HCT116 (cell line): ENCODE measurements around the gene ETAA1. TPM values are rescaled to one million over a fixed set of nuclear protein-coding genes. Genes with fewer than 3 reads are reported as not detected.

Source experiments
- ATAC-seq: fragments of 200-7000 bp; cut with Tn5 transposase; 2 replicates; pipeline ENCODE4 v1.9.1; 2020; ENCODE audit warnings: mild to moderate bottlenecking, moderate library complexity
- BruUV-seq: library from RNA; stranded (reverse); fragments of 400-500 nt; replicated peaks from 2 replicates; lab custom pipeline; 2021; lab: Mats Ljungman, UMichigan
- CTCF ChIA-PET: fragments of 300-600 bp; sonication (Branson Sonifier 250); formaldehyde crosslinking; loops from one replicate; lab custom pipeline; 2021; ENCODE audit warnings: antibody characterized with exemption; lab: Charles Lee
- POLR2A ChIA-PET: fragments of 300-600, 350-600 bp; sonication (Branson Sonifier 250); formaldehyde crosslinking; loops from one replicate; lab custom pipeline; 2021; ENCODE audit warnings: antibody characterized with exemption; lab: Charles Lee
- RAD21 ChIA-PET, 2 experiments: fragments of 300-600 bp; sonication (Branson Sonifier 250); formaldehyde crosslinking; loops; one replicate each; lab custom pipeline; 2023; ENCODE audit warnings: low total read pairs in 2 of 2; ENCODE audit not compliant: uncharacterized antibody in 2 of 2, unreplicated experiment in 2 of 2, low non-redundant PET in 1 of 2; lab: Charles Lee
- DNase-seq: peaks from one replicate; pipeline ENCODE4 v3.0.0-alpha.2; 2010; ENCODE audit warnings: low read depth, low spot score
- H2AFZ ChIP-seq: fragments of 200-600 bp; shearing (Covaris generic), sonication (generic); 2 replicates; pipeline ENCODE4 v1.6.1; 2017; ENCODE audit warnings: low read depth, mixed run types, mixed read lengths, antibody characterized with exemption, low read length; ENCODE audit not compliant: poor library complexity, severe bottlenecking
- H3K27ac ChIP-seq: 2 replicates; pipeline ENCODE4 v1.5.1; 2012; ENCODE audit warnings: low read depth, low read length
- H3K27me3 ChIP-seq: fragments of 200-600 bp; sonication (generic); 2 replicates; pipeline ENCODE4 v1.6.1; 2016; ENCODE audit warnings: mixed run types, low read length, mixed read lengths; ENCODE audit not compliant: insufficient read depth
- H3K36me3 ChIP-seq, 2 experiments: fragments of 200-500 bp in 1 of 2; fragments of 200-600 bp in 1 of 2; sonication (Bioruptor generic) in 1 of 2; sonication (generic) in 1 of 2; 2 replicates each; pipeline versions ENCODE4 v1.5.1 to v1.6.1; 2014 to 2016; ENCODE audit warnings: low read length in 2 of 2, inconsistent platforms in 1 of 2, mixed read lengths in 1 of 2, mixed run types in 1 of 2; ENCODE audit not compliant: insufficient read depth in 2 of 2, control insufficient read depth in 1 of 2
- H3K4me1 ChIP-seq, 2 experiments: fragments of 200-600 bp in 1 of 2; sonication (generic) in 1 of 2; 2 replicates each; pipeline versions ENCODE4 v1.5.1 to v1.6.1; 2012 to 2017; ENCODE audit warnings: low read length in 2 of 2, inconsistent platforms in 1 of 2, mild to moderate bottlenecking in 1 of 2, mixed read lengths in 1 of 2, mixed run types in 1 of 2, moderate library complexity in 1 of 2; ENCODE audit not compliant: insufficient read depth in 2 of 2, control insufficient read depth in 1 of 2
- H3K4me2 ChIP-seq: fragments of 200-600 bp; sonication (generic); 2 replicates; pipeline ENCODE4 v1.6.1; 2017; ENCODE audit warnings: mixed run types, low read length, mixed read lengths
- H3K4me3 ChIP-seq, 2 experiments: fragments of 200-600 bp in 1 of 2; sonication (generic) in 1 of 2; replicated peaks in 1 of 2; 2 replicates each; pipeline ENCODE4 v1.5.1; 2011 to 2016; ENCODE audit warnings: low read length in 2 of 2, control low read depth in 1 of 2, low read depth in 1 of 2, mild to moderate bottlenecking in 1 of 2, mixed read lengths in 1 of 2, mixed run types in 1 of 2
- H3K79me2 ChIP-seq: fragments of 200-600 bp; sonication (generic); 2 replicates; pipeline ENCODE4 v1.6.1; 2017; ENCODE audit warnings: mild to moderate bottlenecking, mixed run types, low read length, moderate library complexity, mixed read lengths; ENCODE audit not compliant: insufficient read depth
- H3K9ac ChIP-seq: fragments of 200-600 bp; sonication (generic); 2 replicates; pipeline ENCODE4 v1.6.1; 2016; ENCODE audit warnings: low read length, mixed read lengths
- H3K9me2 ChIP-seq: fragments of 200-600 bp; sonication (generic), shearing (Covaris generic); 2 replicates; pipeline ENCODE4 v1.6.1; 2017; ENCODE audit warnings: mixed run types, mild to moderate bottlenecking, moderate library complexity; ENCODE audit not compliant: insufficient read depth
- H3K9me3 ChIP-seq, 2 experiments: fragments of 200-500 bp in 1 of 2; fragments of 200-600 bp in 1 of 2; sonication (Bioruptor generic) in 1 of 2; sonication (generic) in 1 of 2; 2 replicates each; pipeline ENCODE4 v1.6.1; 2014 to 2017; ENCODE audit warnings: low read length in 2 of 2, mixed read lengths in 2 of 2, inconsistent platforms in 1 of 2, low read depth in 1 of 2, mild to moderate bottlenecking in 1 of 2, mixed run types in 1 of 2, moderate library complexity in 1 of 2; ENCODE audit not compliant: control insufficient read depth in 1 of 2, insufficient read depth in 1 of 2
- H4K20me1 ChIP-seq: fragments of 200-600 bp; sonication (generic), shearing (Covaris generic); 2 replicates; pipeline ENCODE4 v1.6.1; 2017; ENCODE audit warnings: mixed run types, mild to moderate bottlenecking, moderate library complexity; ENCODE audit not compliant: insufficient read depth
- CBX3 ChIP-seq: IDR thresholded peaks from 2 replicates; pipeline ENCODE4 v1.6.1; 2012; ENCODE audit warnings: low read depth
- CEBPB ChIP-seq: IDR thresholded peaks from 2 replicates; pipeline ENCODE4 v1.6.1; 2012; ENCODE audit warnings: low read depth
- EGR1 ChIP-seq: IDR thresholded peaks from 2 replicates; pipeline ENCODE4 v1.6.1; 2012; ENCODE audit warnings: low read depth
- ELF1 ChIP-seq: IDR thresholded peaks from 2 replicates; pipeline ENCODE4 v1.6.1; 2012; ENCODE audit warnings: low read depth, borderline replicate concordance
- EZH2 ChIP-seq: fragments of 200-600 bp; sonication (generic); IDR thresholded peaks from 2 replicates; pipeline ENCODE4 v1.6.1; 2017; ENCODE audit warnings: antibody characterized with exemption, mixed run types
- EZH2phosphoT487 ChIP-seq: fragments of 200-600 bp; IDR thresholded peaks from 2 replicates; pipeline ENCODE4 v1.6.1; 2018; ENCODE audit warnings: antibody characterized with exemption, borderline replicate concordance
- FOSL1 ChIP-seq: IDR thresholded peaks from 2 replicates; pipeline ENCODE4 v1.6.1; 2012; ENCODE audit warnings: low read depth
- JUND ChIP-seq: IDR thresholded peaks from 2 replicates; pipeline ENCODE4 v1.6.1; 2012
- POLR2A ChIP-seq: IDR thresholded peaks from 2 replicates; pipeline ENCODE4 v1.7.0; 2011; ENCODE audit warnings: borderline replicate concordance; ENCODE audit not compliant: insufficient read depth, insufficient read length; ENCODE audit errors: extremely low read depth
- POLR2AphosphoS5 ChIP-seq: IDR thresholded peaks from 2 replicates; pipeline ENCODE4 v1.6.1; 2011; ENCODE audit warnings: mild to moderate bottlenecking, low read depth, low read length, moderate library complexity
- SRF ChIP-seq: IDR thresholded peaks from 2 replicates; pipeline ENCODE4 v1.6.1; 2012; ENCODE audit warnings: low read depth
- ZFX ChIP-seq: fragments of 450-650 bp; IDR thresholded peaks from 2 replicates; pipeline ENCODE4 v1.6.1; 2017
- intact Hi-C: fragments of 100-400 bp; cut with micrococcal nuclease; formaldehyde crosslinking; loops from 2 replicates; pipeline ENCODE4 v1.10.0; 2022
- total RNA-seq: library from RNA; stranded (reverse); gene quantifications from one replicate; pipeline ENCODE4 v1.2.1, GENCODE V29; 2021; ENCODE audit not compliant: unreplicated experiment
- TF ChIP-seq, protein P1 (sequence below): IDR thresholded peaks from 2 replicates; pipeline ENCODE4 v1.6.1; 2012; ENCODE audit warnings: low read depth
- TF ChIP-seq, protein P2 (sequence below): IDR thresholded peaks from 2 replicates; pipeline ENCODE4 v1.6.1; 2012
- TF ChIP-seq, protein P3 (sequence below): IDR thresholded peaks from 2 replicates; pipeline ENCODE4 v1.6.1; 2012

Gene ETAA1
- total RNA-seq, 1 experiment from 2014 or later, result 9.6 TPM

DNA sequence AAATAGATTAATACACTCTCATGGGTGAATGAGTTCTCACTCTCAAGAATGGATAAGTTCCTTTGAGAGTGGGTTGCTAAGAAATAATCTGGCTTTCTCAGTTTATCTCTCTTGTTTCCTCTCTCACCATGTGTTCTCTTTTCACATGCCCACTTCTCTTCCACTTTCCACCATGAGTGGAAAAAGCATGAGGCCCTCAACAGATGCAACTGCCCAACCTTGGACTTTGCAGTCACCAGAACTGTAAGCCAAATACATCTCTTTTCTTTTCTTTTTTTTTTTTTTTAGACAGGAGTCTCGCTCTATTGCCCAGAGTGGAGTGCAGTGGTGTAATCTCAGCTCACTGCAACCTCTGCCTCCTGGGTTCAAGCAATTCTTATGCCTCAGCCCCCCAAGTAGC is 18.1 kb upstream of the ETAA1 start:
- Histone ChIP-seq H3K4me2 (no peak overlapping the region), H3K9me3 (no peaks in the 10 kb centered on the region), H3K4me1 (no peaks in the 10 kb centered on the region), H2AFZ (no peak overlapping the region), H3K9ac (no peak overlapping the region), H3K27me3 (no peaks in the 10 kb centered on the region), H3K4me3 (no peak overlapping the region), H3K79me2 (no peaks in the 10 kb centered on the region), H3K9me2 (no peaks in the 10 kb centered on the region), H3K27ac (no peak overlapping the region), H4K20me1 (no peaks in the 10 kb centered on the region), H3K36me3 (no peaks in the 10 kb centered on the region)
- ChIA-PET CTCF (no interaction called here), POLR2A (no interaction called here), RAD21 (no interaction called here)
- BruUV-seq, result no TSS peak
- no peak for DNase-seq
- TF ChIP-seq, protein P1, sequence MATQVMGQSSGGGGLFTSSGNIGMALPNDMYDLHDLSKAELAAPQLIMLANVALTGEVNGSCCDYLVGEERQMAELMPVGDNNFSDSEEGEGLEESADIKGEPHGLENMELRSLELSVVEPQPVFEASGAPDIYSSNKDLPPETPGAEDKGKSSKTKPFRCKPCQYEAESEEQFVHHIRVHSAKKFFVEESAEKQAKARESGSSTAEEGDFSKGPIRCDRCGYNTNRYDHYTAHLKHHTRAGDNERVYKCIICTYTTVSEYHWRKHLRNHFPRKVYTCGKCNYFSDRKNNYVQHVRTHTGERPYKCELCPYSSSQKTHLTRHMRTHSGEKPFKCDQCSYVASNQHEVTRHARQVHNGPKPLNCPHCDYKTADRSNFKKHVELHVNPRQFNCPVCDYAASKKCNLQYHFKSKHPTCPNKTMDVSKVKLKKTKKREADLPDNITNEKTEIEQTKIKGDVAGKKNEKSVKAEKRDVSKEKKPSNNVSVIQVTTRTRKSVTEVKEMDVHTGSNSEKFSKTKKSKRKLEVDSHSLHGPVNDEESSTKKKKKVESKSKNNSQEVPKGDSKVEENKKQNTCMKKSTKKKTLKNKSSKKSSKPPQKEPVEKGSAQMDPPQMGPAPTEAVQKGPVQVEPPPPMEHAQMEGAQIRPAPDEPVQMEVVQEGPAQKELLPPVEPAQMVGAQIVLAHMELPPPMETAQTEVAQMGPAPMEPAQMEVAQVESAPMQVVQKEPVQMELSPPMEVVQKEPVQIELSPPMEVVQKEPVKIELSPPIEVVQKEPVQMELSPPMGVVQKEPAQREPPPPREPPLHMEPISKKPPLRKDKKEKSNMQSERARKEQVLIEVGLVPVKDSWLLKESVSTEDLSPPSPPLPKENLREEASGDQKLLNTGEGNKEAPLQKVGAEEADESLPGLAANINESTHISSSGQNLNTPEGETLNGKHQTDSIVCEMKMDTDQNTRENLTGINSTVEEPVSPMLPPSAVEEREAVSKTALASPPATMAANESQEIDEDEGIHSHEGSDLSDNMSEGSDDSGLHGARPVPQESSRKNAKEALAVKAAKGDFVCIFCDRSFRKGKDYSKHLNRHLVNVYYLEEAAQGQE, result no peak
- TF ChIP-seq, protein P2, sequence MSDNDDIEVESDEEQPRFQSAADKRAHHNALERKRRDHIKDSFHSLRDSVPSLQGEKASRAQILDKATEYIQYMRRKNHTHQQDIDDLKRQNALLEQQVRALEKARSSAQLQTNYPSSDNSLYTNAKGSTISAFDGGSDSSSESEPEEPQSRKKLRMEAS, result no peak
- TF ChIP-seq CEBPB (no peak), EGR1 (no peak), FOSL1 (no peak), CBX3 (no peak), SRF (no peak), ELF1 (no peak), EZH2phosphoT487 (no peak), POLR2A (no peak), EZH2 (no peak), JUND (no peak), POLR2AphosphoS5 (no peak), ZFX (no peak)
- TF ChIP-seq, protein P3, sequence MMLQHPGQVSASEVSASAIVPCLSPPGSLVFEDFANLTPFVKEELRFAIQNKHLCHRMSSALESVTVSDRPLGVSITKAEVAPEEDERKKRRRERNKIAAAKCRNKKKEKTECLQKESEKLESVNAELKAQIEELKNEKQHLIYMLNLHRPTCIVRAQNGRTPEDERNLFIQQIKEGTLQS, result no peak
- intact Hi-C loops, result no loop called here
- ATAC-seq, result no peak
